Nephron progenitor cell (in vitro differentiated cells): ENCODE measurements around the gene NIM1K.
A peak's percentile ranks its signal among the peaks of the same experiment; 100 is the strongest.

Experiments
- DNase-seq: peaks from one replicate; pipeline ENCODE4 v3.0.0; 2021
- H3K27ac Mint-ChIP-seq: 2 replicates; pipeline ENCODE4 v1.8.0; 2021; ENCODE audit warnings: mild to moderate bottlenecking, moderate library complexity, mixed read lengths
- H3K27me3 Mint-ChIP-seq: 2 replicates; pipeline ENCODE4 v1.8.0; 2021; ENCODE audit warnings: mild to moderate bottlenecking, low read depth, mixed read lengths; ENCODE audit not compliant: poor library complexity
- H3K36me3 Mint-ChIP-seq: 2 replicates; pipeline ENCODE4 v1.8.0; 2021; ENCODE audit warnings: low read depth, mixed read lengths
- H3K4me1 Mint-ChIP-seq: 2 replicates; pipeline ENCODE4 v1.8.0; 2021; ENCODE audit warnings: mixed read lengths
- H3K4me3 Mint-ChIP-seq: 2 replicates; pipeline ENCODE4 v1.8.0; 2021; ENCODE audit warnings: mild to moderate bottlenecking, moderate library complexity, mixed read lengths
- H3K9me3 Mint-ChIP-seq: 2 replicates; pipeline ENCODE4 v1.8.0; 2021; ENCODE audit warnings: mild to moderate bottlenecking, moderate library complexity, mixed read lengths
- CTCF ChIP-seq: fragments of 200-600 bp; sonication (generic); IDR thresholded peaks from 2 replicates; pipeline ENCODE4 v1.5.0; 2021; ENCODE audit warnings: antibody characterized with exemption

The NIM1K gene

GRCh38 chr5:43202380-43202779 is 10.4 kb downstream of the NIM1K start:
- peaks cover 5% of the 10 kb centered on the region for H3K9me3 Mint-ChIP-seq
- H3K4me3 Mint-ChIP-seq = no peak overlapping the region
- H3K4me1 Mint-ChIP-seq = peaks cover 8% of the 10 kb centered on the region
- no peaks in the 10 kb centered on the region for H3K36me3 Mint-ChIP-seq
- no peak overlapping the region for H3K27ac Mint-ChIP-seq
- no peak for DNase-seq
- peaks cover 3% of the 10 kb centered on the region for H3K27me3 Mint-ChIP-seq
- no peak for TF ChIP-seq CTCF

GRCh38 chr5:43203373-43203772 is 11.3 kb downstream of the NIM1K start:
- Mint-ChIP-seq H3K4me1 (peaks cover 12% of the 10 kb centered on the region), H3K9me3 (peaks cover 5% of the 10 kb centered on the region), H3K36me3 (no peaks in the 10 kb centered on the region), H3K27ac (no peak overlapping the region), H3K4me3 (no peak overlapping the region), H3K27me3 (peaks cover 3% of the 10 kb centered on the region)
- no peak for DNase-seq
- no peak for TF ChIP-seq CTCF

GRCh38 chr5:43204958-43205357 is 12.9 kb downstream of the NIM1K start:
- H3K36me3 Mint-ChIP-seq = no peaks in the 10 kb centered on the region
- H3K27me3 Mint-ChIP-seq = peaks cover 6% of the 10 kb centered on the region
- H3K4me1 Mint-ChIP-seq = peaks cover 20% of the 10 kb centered on the region
- H3K4me3 Mint-ChIP-seq = no peak overlapping the region
- DNase-seq = no peak
- peaks cover 5% of the 10 kb centered on the region for H3K9me3 Mint-ChIP-seq
- H3K27ac Mint-ChIP-seq = no peak overlapping the region
- no peak for TF ChIP-seq CTCF

- Mint-ChIP-seq H3K27me3 (peaks cover 23% of the 10 kb centered on the region), H3K4me3 (no peak overlapping the region), H3K4me1 (peaks cover 20% of the 10 kb centered on the region), H3K9me3 (peaks cover 5% of the 10 kb centered on the region), H3K36me3 (no peaks in the 10 kb centered on the region), H3K27ac (no peak overlapping the region)
- no peak for DNase-seq
- TF ChIP-seq CTCF = no peak
Observed at GRCh38 chr5:43207601-43208000, 15.6 kb downstream of the NIM1K start.

- DNase-seq = no peak
- TF ChIP-seq CTCF = no peak
- H3K4me1 Mint-ChIP-seq = peaks cover 12% of the 10 kb centered on the region
- H3K36me3 Mint-ChIP-seq = no peaks in the 10 kb centered on the region
- H3K4me3 Mint-ChIP-seq = no peak overlapping the region
- H3K9me3 Mint-ChIP-seq = peaks cover 5% of the 10 kb centered on the region
- peaks cover 20% of the 10 kb centered on the region for H3K27me3 Mint-ChIP-seq
- peak overlapping the region; percentile 47 for H3K27ac Mint-ChIP-seq
Observed at GRCh38 chr5:43208658-43209057, 16.6 kb downstream of the NIM1K start.

- H3K4me1 Mint-ChIP-seq = peaks cover 12% of the 10 kb centered on the region
- H3K36me3 Mint-ChIP-seq = no peaks in the 10 kb centered on the region
- no peak overlapping the region for H3K4me3 Mint-ChIP-seq
- no peak overlapping the region for H3K27ac Mint-ChIP-seq
- no peak for DNase-seq
- peaks cover 24% of the 10 kb centered on the region for H3K27me3 Mint-ChIP-seq
- TF ChIP-seq CTCF = no peak
- H3K9me3 Mint-ChIP-seq = peaks cover 5% of the 10 kb centered on the region
Observed at GRCh38 chr5:43209060-43209459, 17.0 kb downstream of the NIM1K start.
